Suppressor macrophage (primary cell): Measurements from ENCODE around the gene CTSE.

Experiments used
- DNase-seq, 4 experiments: peaks; one replicate each; pipeline ENCODE4 v3.0.0-alpha.2; 2020 to 2022

CTSE gene

DNA sequence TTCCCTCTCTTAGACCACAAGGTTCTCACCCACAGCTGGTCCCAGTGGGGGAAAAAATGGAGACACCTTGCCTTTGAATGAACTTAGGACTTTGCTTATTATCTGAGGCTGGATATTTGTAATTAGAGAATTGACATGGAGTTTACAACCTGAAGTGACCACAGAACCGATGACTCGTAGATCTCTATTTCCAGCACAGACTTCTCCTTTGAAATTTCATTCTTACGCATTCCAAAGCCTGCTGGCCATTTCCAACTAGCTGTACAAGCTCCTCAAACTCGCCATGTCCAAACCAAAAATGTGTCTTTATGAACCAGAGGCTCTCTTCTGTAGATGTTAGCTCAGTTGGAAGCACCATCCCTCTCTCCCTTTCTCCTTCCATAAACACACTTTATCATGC is 32.5 kb downstream of the CTSE start:
- no peak for DNase-seq

DNA sequence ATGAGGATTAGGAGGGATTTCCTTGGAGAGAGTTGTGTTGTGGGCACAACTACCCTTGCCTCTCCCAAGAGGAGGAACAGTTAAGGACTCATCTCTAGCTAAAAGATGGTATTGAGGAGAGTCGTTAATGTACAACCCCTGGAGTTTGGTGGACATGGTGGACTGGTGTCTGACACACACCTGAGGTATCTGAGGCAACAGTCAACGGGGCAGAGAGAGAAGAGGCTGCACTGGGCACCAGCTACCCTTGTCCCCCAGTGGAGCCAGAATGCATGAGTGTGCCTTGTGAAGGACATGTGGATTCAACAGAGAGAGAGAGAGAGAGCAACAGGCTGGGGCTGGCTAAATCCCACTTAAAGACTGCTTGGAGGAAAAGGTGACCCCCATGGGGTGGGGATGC is 33.5 kb downstream of the CTSE start:
- DNase-seq, result no peak

DNA sequence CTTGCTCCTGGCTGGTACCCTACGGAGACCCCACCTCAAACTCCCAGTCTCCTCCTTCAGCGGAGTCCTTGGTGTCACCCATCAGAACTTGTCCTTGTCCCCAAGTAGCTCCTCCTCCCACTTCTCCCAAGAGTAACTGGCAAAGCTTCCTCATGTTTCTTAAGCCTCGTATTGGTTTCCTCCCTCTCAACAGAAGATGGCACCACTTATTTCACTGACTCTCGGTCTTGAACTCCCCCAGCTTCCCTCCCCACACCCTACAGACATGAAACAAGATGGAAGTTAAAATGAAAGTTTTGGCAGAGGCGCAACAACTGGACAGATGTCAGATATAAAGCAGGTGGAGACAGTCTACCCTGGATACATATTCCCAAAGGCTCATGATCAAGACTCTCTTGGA is 33.9 kb downstream of the CTSE start:
- DNase-seq, result peak in 1 of 4 experiments; percentile 38

DNA sequence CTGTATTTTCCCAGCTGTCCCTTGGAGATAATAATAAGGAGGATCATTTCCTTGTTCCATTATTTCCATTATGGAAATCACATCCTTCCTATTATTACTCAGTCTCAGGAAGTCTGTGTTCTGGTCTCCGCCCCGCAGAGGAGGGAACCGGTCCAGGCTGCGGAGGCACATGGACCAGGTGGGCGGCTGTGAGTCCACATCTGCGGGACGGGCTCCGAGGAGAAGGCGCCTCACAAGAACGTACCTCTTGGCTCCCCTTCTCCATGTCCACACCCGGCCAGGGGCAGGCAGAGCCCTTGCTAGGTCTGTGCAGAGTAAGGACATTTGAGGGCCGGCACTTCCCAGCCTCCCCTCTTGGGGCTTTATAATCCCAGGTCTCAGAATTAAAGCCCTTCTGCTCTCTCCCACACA is 35.1 kb downstream of the CTSE start:
- DNase-seq, result no peak

DNA sequence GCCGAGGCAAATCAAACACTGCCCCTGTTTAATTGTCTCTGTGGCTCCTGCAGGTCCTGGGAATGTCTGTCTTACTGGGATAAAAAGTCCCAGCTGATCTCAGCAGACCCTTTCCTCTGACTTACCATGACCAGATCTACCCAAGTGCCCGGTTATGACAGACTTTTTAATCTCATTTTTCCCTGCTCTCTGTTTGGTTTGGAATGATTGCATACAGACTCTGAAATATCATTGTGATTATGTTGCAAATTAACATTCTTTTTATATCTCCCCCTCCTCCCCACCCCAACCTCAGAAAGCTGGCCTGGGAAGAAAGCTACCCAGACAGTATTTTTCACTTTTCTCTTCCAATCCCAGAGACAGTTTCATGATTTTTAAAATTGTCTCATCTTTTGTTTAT is 36.8 kb downstream of the CTSE start:
- no peak for DNase-seq

DNA sequence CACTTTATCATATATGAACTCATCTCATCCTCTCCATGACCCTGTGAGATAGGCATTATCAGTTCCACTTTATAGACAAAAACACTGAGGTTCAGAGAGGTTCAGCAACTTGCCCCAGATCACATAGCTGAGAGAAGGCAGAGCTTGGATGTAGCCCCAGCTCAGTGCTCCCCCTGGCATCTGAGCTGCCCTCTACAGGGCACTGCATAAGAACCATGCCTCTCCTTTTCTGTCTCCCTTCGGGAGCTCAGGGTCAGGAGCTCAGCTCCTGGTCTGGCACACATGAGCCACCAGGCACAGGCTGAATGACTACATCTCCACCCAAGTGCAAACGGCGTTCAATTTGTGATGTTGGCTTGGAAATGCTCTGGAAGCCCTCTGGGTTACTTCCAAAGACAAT is 37.4 kb downstream of the CTSE start:
- DNase-seq, result no peak

DNA sequence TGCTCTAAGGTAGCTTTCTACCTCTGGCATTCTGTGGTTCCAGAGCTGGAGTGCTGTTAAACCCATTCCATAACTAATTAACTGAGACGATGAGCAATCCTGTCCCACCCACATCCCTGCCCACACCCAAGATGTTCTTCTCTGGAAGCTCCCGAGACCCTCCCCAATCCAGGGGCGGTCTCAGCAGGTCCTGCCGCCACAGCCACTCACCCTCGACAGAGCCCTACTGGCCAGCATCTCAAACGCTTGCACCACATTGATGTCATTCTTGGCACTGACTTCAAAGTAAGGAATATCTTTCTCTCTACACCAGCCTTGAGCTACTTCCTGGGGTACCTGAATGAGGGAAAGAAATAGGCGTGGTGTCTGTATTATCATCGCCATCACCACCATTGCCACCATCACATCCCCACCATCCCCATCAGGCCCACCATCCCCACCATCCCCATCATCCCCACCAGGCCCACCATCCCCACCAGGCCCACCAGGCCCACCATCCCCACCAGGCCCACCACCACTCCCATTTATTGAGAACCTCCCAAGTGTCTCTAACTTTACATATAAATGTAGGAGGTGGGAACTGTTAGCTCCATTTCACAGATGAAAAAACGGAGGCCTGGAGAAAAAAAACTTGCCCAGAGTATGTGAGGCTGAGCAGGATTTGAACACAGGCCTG is 38.2 kb downstream of the CTSE start:
- no peak for DNase-seq

DNA sequence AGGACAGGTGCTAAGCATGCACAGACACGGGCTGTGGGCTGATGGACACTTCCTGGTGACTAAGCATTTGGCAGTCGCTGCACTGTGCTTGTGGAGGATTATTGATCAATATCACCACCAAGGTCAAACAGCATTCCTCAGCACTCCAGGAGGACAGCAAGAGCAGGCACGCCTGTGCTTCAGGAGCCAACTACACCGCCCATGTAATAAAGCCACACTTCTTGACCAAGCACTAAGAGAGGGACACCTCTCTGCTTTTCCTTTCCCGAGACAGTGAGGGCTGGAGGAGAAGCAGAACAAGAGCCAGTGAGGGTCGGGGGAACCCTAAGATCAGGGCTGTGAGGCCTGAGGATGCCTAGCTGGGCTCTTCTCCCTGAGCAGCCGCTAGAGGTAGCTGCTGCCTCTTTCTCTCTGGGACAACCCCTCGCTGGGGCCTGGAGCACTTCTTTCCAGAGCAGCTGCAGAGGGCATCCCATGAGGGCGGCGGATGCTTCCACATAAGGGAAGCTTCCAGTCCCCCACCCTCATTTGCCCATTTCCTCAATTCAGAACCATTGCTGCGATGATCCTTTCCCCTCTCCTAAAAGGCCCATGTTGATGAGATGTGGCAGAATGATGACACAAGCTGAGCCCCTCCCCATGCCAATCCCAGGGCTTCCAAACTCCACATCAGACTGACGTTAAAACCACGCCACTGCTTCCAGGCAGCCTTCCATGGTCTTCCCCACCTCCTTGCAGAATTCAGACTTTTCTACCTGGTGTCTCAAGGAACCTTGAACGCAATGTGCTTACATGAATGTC is 39.6 kb downstream of the CTSE start:
- DNase-seq, result peak; percentile 66 to 84 (median 81)

DNA sequence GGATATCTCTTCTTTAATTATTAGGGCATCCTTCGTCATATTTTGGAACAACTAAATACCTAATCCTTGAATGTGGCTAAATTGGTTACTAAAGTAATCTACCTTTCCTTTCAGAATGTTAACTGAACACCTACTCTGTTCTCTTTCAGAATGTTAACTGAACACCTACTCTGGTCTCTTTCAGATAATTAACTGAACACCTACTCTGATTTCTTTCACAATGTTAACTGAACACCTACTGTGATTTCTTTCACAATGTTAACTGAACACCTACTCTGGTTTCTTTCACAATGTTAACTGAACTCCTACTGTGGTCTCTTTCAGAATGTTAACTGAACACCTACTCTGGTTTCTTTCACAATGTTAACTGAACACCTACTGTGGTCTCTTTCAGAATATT is 42.4 kb downstream of the CTSE start:
- no peak for DNase-seq

DNA sequence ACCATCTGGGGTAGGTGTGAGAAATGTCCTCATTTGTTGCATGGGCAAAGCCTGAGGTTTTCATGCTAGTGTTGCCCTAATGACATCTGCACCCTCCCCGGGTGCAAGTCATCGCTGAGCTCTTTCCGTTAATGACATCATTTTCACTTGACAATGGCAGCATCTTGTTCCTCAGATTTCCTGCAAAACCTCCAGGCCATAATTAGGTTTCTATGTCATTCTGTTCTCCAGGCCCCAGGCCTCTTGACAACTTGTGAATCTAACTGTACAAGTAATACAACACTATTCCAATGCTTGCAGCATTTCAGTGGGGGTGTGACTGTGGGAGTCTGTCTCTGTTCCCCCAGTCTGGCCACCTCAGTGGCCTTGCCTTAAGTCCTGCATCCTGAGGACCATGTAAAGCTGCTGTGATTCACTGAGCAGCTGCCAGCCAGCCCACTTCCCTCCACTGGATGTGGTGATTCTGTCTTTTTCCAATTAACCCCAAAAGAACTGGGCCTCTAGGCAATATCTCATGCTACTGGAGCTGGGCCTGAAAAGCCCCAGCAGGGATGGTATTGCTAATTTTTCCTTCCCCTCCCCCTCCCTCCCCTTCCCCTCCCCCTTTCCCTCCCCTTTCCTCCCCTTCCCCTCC is 43.3 kb downstream of the CTSE start:
- peak in 3 of 4 experiments; percentile 39 to 63 (median 46) for DNase-seq

DNA sequence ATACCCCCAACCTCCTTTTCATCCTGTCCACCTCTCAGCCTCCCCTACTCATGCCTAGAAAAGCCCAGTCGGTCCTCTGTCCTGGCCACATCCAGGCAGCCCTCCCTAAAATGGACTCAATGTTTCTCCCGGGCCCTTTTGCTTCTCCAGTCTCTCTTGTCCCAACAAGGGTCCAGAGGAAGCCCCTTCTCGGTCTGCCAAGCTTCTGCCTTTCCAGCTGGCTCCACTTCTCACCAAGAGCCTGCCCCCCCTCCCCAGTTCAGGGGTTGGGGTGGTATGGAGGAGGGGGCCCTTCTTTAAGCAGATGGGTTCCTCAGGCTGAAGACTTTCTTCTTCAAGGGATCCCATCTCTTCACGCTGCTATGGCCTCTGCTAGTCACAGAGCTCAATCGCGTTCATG is 44.4 kb downstream of the CTSE start:
- no peak for DNase-seq

DNA sequence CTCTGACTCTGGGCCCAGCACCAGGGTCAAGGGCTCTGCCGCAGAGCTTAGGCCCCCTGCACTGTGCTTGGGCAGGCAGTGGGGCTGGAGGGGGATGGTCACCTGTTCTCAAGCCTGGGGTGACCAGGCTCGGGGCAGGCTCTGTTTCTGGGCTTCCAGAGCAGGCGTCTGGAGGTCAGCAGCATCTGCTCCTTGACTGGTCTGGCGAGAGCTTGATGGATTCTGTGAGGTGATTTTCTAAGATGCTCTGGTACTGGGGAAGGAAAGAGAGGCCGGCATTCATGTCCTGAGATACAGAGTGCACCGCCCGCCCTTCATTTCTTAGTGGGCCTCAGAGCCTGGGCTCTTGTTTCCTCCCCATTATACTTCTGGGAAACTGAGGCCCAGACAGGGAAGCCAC is 45.0 kb downstream of the CTSE start:
- no peak for DNase-seq

DNA sequence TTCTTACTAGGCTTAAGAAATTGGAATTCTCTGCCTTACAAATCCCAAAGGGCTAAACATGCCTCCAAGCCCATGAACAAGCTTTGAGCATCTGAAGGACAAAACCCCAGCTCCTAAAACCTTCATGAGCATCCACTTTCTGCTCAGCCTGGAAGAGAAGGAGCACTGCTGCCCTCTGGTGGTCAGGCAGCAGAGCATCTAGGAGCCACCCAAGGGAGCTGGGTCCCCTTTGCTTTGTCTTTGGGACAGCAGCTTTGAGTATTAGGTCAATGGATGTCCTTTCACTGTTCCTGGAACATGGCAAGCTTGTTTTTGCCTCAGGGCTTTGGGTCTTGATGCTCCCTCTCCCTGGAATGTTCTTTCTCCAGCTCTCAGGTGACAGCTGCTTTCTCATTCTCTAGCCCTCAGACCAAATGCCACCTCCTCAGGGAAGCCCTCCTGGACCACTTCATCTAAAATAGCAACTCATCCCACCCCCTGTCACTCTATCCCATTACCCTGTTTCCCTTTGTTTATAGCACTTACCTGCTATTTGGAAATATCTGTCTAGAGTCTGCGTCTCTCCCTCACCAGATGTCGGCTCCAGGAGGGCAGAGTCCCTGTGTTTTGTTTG is 46.2 kb downstream of the CTSE start:
- peak; percentile 82 to 88 (median 84) for DNase-seq

DNA sequence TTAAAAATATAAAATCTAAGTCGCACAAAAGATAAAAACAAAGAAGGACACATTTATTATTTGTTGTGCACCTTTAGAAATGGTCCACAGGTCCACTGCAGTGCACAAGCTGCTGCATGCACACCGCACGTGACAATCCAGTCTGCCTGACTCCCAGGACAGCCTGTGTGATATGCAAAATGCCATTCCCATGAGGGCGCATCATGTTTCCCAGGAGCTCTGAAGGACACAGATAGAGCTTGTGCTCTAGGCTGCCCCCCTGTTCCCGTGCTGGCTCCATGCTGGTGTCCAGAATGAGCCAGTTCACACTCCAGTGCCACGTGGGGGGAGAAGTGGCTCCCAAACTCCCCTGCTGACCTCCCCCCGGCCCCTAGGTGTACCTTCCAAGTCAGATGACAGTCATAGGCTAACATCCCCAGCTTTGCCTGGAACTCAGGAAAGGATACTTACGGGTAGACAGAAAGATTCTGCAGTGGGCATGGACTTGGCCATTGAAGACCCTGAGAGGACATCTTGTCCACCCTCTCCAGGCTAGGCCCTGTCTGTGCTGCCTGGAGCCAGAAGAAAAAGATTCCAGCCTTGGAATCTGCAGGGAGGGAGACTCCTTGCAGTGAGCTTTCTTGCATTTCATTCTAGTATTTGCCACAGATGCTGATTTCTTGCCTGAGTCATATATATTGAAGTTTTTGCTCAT is 46.8 kb downstream of the CTSE start:
- no peak for DNase-seq

DNA sequence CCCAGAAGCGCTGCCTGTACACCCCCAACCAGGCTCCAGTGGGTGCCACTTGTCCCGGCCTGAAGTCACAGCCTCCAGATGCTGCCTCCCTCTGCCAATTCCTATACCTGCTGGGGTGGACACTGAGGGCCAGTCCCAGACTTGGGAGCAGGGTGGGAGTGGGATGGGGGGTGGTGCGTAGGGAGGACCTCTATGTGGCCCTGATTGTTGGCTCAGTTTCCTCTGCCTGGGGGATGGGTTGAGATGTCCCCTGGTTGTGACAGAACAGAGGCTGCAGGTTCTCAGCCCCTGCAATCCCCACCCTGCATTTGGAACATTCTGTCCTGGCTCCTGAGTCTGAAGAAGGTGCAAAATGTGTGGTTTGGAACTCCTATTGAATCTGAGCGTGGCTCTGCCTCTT is 47.7 kb downstream of the CTSE start:
- DNase-seq, result peak in 1 of 4 experiments; percentile 35

DNA sequence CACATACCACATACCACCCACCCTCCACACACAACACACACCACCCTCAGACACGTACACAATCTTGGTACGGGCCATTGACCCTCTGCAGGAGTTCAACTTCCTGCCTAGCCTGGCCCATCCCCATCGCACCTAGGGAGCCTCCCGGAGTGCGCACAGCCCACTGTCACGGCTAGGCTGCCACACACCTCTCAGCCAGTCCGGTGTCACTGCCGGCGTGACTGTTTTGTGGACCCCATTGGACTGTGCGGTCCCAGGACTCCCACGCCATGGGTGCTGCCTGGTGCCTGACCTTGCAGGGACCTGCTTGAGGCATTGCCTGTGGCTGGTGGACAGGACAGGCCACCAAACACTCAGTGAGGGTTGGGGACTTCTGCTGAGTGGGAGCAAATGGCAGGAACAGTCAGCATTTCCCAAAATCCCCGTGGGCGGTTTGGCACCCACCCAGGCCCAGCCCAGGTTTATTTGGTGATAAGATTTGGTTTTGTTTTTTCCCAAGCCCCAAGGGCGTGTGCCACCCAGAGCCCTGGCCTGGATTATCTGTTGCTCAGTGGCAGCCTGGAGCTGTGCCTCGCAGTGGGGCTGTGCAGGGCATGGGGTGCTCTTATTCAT is 48.2 kb downstream of the CTSE start:
- DNase-seq, result peak; percentile 44 to 76 (median 69)

DNA sequence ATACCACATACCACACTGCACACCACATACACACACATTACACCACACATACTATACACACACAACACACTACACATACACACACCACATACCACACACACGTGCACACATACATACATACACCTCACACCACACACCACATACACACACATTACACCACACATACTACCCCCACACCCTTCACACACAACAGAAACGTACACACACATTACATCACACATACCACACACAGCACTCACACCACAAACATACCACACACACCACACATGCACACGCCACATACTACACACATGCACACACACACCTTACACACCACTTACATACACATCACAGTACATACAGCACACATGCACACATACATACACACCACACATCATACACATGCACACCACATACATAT is 49.0 kb downstream of the CTSE start:
- DNase-seq, result no peak

DNA sequence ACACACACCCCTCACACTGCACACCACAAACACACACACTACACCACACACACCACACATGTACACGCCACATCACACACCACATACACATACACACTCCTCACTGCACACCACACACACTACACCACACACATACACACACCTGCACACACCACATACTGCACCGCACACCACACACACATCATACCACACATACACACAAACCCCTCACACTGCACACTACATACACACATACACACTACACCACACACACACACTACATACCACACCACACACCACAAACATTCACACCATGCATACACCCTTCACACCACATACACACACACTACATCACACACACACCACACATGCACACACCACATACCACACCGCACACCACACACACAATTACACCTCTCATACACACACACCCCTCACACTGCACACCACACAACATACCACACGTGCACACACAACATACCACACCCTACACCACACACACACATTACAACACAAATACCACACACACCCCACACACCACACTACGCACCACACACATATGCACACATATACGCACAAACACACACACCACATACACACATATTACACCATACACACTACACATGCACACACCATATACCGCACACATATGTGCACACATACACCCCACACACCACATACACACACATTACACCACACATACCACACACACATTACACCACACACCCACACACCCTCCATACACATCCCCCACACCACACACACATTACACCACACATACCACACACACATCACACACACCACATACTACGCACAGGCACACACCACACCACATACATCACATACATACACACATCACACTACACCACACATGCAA is 50.1 kb downstream of the CTSE start:
- DNase-seq, result no peak

DNA sequence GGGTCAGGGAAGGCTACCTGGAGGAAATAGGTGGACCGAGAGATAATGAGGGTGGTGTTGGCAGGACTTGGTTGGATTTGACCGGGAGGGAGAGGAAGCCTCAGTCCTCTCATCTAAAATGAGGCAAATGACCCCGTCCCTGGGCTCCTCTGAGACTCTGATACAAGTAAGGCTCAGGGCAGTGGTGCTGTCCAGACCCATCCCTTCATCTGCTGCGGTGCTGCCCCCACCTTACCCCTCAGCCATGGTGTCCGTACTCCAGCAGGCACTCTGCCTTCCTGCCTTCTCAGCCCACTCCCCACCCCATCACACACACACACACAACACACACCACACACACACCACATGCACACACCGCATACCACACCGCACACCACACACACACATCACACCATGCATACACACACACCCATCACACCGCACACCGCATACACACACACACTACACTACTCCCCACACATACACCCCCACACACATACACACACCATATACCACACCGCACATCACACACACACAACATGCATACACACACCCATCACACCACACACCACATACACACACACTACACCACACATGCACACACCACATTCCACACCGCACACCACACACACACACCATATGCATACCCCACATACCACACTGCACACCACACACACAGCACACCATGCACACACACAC is 51.1 kb downstream of the CTSE start:
- DNase-seq, result no peak

DNA sequence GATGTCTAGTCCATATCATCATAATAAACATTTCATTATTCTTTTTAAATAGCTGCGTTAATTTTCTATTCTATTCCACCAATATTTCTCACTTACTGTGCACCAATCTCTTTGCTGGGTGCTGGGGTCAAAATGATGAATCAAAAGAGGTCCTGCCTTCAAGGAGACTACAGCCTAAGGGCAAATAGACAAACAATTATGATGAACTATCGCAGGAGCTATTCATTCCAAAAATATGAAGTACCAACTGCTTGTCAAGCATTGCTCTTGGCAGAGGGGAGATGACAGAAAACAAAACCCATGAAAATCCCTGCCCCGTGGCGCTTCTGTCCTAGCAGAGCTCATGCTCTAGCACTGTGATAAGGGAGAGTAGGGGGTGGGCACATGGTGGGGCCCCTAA is 51.6 kb downstream of the CTSE start:
- no peak for DNase-seq

DNA sequence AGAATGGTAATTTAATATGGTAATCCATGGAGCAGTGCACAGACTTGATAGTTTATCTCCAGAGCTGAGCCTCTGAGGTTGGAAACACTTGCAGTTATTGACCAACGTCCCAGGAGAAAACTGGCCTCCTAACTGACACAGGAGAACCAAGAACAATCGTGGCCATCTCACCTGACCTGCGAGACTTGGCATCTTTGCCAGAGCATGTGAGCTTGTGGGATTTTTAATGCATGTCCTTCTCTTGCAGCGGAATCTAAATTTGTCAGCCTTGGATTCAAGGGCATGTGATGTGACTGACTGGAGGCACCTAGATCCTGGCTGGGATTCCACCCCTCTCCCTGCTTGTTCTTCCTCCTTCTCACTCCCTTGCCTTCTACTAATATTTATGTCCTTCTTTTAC is 52.6 kb downstream of the CTSE start:
- no peak for DNase-seq
